ENCODE results near the gene RHOU.

RHOU gene

GRCh38 chr1:228737601-228738041 lies 2.3 kb downstream of the RHOU start:
- no peak for DNase-seq (ENCODE audit: low spot score)

- DNase-seq (ENCODE audit: low spot score), result no peak
Measured at GRCh38 chr1:228739826-228740225, 4.5 kb downstream of the RHOU start.

- DNase-seq (ENCODE audit: low spot score), result no peak
Measured at GRCh38 chr1:228740543-228741317, 5.5 kb downstream of the RHOU start.

GRCh38 chr1:228742281-228742860 lies 7.1 kb downstream of the RHOU start:
- DNase-seq (ENCODE audit: low spot score), result no peak

GRCh38 chr1:228743405-228743804 lies 8.1 kb downstream of the RHOU start:
- no peak for DNase-seq (ENCODE audit: low spot score)

- no peak for DNase-seq (ENCODE audit: low spot score)
Measured at GRCh38 chr1:228744356-228744755, 9.1 kb downstream of the RHOU start.

- no peak for DNase-seq (ENCODE audit: low spot score)
Measured at GRCh38 chr1:228744918-228745317, 9.6 kb downstream of the RHOU start.

GRCh38 chr1:228745497-228745896 lies 10.2 kb downstream of the RHOU start:
- DNase-seq (ENCODE audit: low spot score), result no peak

GRCh38 chr1:228747301-228747935 lies 12.1 kb downstream of the RHOU start:
- no peak for DNase-seq (ENCODE audit: low spot score)

GRCh38 chr1:228748029-228748428 lies 12.8 kb downstream of the RHOU start:
- DNase-seq (ENCODE audit: low spot score), result no peak

- DNase-seq (ENCODE audit: low spot score), result no peak
Measured at GRCh38 chr1:228748431-228748830, 13.2 kb downstream of the RHOU start.

- no peak for DNase-seq (ENCODE audit: low spot score)
Measured at GRCh38 chr1:228749765-228750164, 14.5 kb downstream of the RHOU start.

GRCh38 chr1:228750915-228751314 lies 15.6 kb downstream of the RHOU start:
- no peak for DNase-seq (ENCODE audit: low spot score)

GRCh38 chr1:228751360-228752098 lies 16.2 kb downstream of the RHOU start:
- no peak for DNase-seq (ENCODE audit: low spot score)

GRCh38 chr1:228752258-228752657 lies 17.0 kb downstream of the RHOU start:
- DNase-seq (ENCODE audit: low spot score), result no peak

- no peak for DNase-seq (ENCODE audit: low spot score)
Measured at GRCh38 chr1:228752675-228753265, 17.5 kb downstream of the RHOU start.

- no peak for DNase-seq (ENCODE audit: low spot score)
Measured at GRCh38 chr1:228753287-228753686, 18.0 kb downstream of the RHOU start.

GRCh38 chr1:228753786-228754360 lies 18.6 kb downstream of the RHOU start:
- no peak for DNase-seq (ENCODE audit: low spot score)

GRCh38 chr1:228754646-228755268 lies 19.5 kb downstream of the RHOU start:
- DNase-seq (ENCODE audit: low spot score), result no peak

- no peak for DNase-seq (ENCODE audit: low spot score)
Measured at GRCh38 chr1:228755800-228756199, 20.5 kb downstream of the RHOU start.

GRCh38 chr1:228756457-228756856 lies 21.2 kb downstream of the RHOU start:
- DNase-seq (ENCODE audit: low spot score), result no peak
